ENCODE results near the gene FAF1. TPM values are rescaled to one million over a fixed set of nuclear protein-coding genes. Genes with fewer than 3 reads are reported as not detected.

Gene FAF1
- total and polyA plus RNA-seq, 2 donors (not counting 3 experiments of a cell fraction or from before 2014, with no cell fraction given), result 9.0 to 57.6 TPM

- no peaks in the 10 kb centered on the region for H3K9me3 ChIP-seq (replicated peaks; ENCODE audit: control insufficient read depth, insufficient read depth, low read length)
- no peak overlapping the region for H2AFZ ChIP-seq (ENCODE audit: low read depth, low read length)
- CTCF ChIA-PET, result interaction anchor here (0.7 to 11.8 kb wide), 4 partner anchors 11 to 239 kb away, joined by 3 to 170 read pairs (median 6); no protein-coding TSS in a partner anchor
- peaks cover under 1% of the 10 kb centered on the region for H3K4me1 ChIP-seq (ENCODE audit: control insufficient read depth, extremely low read depth, insufficient read depth, low read length)
- H3K79me2 ChIP-seq (ENCODE audit: control insufficient read depth, insufficient read depth, low read length), result no peaks in the 10 kb centered on the region
- no peak overlapping the region for H3K9ac ChIP-seq (replicated peaks; ENCODE audit: extremely low read depth, insufficient read depth, low read length)
- H3K36me3 ChIP-seq (ENCODE audit: control insufficient read depth in 2 of 2, extremely low read depth in 1 of 2, insufficient read depth in 2 of 2, low read length in 2 of 2), result no peaks in the 10 kb centered on the region
- H3K4me2 ChIP-seq (ENCODE audit: insufficient read depth, low read length), result no peak overlapping the region
- no peaks in the 10 kb centered on the region for H3K27me3 ChIP-seq (ENCODE audit: control insufficient read depth in 2 of 2, insufficient read depth in 2 of 2, low read length in 2 of 2)
- intact Hi-C loops (cut with micrococcal nuclease), result loop anchor here (5.0 kb wide), 1 partner anchor 93 kb away; no protein-coding TSS in a partner anchor
- no peaks in the 10 kb centered on the region for H4K20me1 ChIP-seq (replicated peaks; ENCODE audit: control insufficient read depth, extremely low read depth, insufficient read depth, low read length)
- dilution Hi-C loops (cut with MboI; ENCODE audit: extremely low pct_ligation_motif_present, low sequenced_read_pairs), result no loop called here
- FAIRE-seq (no peak), DNase-seq (ENCODE audit: low read depth, low spot score) (no peak)
- no TSS peak for BruUV-seq (replicated peaks)
- no peak overlapping the region for H3K27ac ChIP-seq (ENCODE audit: insufficient read depth, low read depth, low read length)
- H3K9me1 ChIP-seq (replicated peaks; ENCODE audit: control insufficient read depth, extremely low read depth, insufficient read depth, low read length), result no peaks in the 10 kb centered on the region
- POLR2A ChIA-PET, result no interaction called here
- no peak overlapping the region for H3K4me3 ChIP-seq (replicated peaks in 1 of 3; ENCODE audit: insufficient read depth in 1 of 3, low read depth in 1 of 3, low read length in 3 of 3)
- no peak for TF ChIP-seq MYC (IDR thresholded peaks at IDR 0.05; ENCODE audit: low read depth, low read length)
- no peak for TF ChIP-seq EZH2 (IDR thresholded peaks at IDR 0.05; ENCODE audit: borderline replicate concordance, low read depth, low read length, severe bottlenecking)
- no peak for TF ChIP-seq CTCF (IDR thresholded peaks at IDR 0.05; ENCODE audit: extremely low read depth in 1 of 2, insufficient read depth in 1 of 2, low read depth in 1 of 2, low read length in 2 of 2)
- no peak for TF ChIP-seq POLR2AphosphoS5 (IDR thresholded peaks at IDR 0.05; ENCODE audit: insufficient read depth, low read depth, low read length)
- TF ChIP-seq JUN (IDR thresholded peaks at IDR 0.05; ENCODE audit: borderline replicate concordance, insufficient read depth, insufficient read length, low read depth), result no peak
- TF ChIP-seq FOS (IDR thresholded peaks at IDR 0.05; ENCODE audit: borderline replicate concordance, insufficient read depth, low read length), result no peak
These were observed 350.6 kb downstream of the FAF1 start for GRCh38 chr1:50609508-50609907.
